Glutamatergic neuron (in vitro differentiated cells): ENCODE results near the gene DDX51. TPM values are rescaled to one million over a fixed set of nuclear protein-coding genes. Genes with fewer than 3 reads are reported as not detected.

Experiments
- DNase-seq: peaks from one replicate; pipeline ENCODE4 v3.0.0; 2022
- H3K27ac Mint-ChIP-seq: one replicate; pipeline ENCODE4 v1.8.0; 2020; ENCODE audit warnings: mild to moderate bottlenecking, mixed read lengths, inconsistent platforms; ENCODE audit not compliant: unreplicated experiment
- H3K27me3 Mint-ChIP-seq: one replicate; pipeline ENCODE4 v1.8.0; 2020; ENCODE audit warnings: mild to moderate bottlenecking, moderate library complexity, mixed read lengths, inconsistent platforms; ENCODE audit not compliant: unreplicated experiment
- H3K36me3 Mint-ChIP-seq: one replicate; pipeline ENCODE4 v1.8.0; 2020; ENCODE audit warnings: mild to moderate bottlenecking, mixed read lengths, inconsistent platforms; ENCODE audit not compliant: unreplicated experiment
- H3K4me1 Mint-ChIP-seq: one replicate; pipeline ENCODE4 v1.8.0; 2020; ENCODE audit warnings: mild to moderate bottlenecking, low read depth, mixed read lengths, inconsistent platforms; ENCODE audit not compliant: unreplicated experiment
- H3K4me3 Mint-ChIP-seq: one replicate; pipeline ENCODE4 v1.8.0; 2020; ENCODE audit warnings: mild to moderate bottlenecking, mixed read lengths, inconsistent platforms; ENCODE audit not compliant: unreplicated experiment
- H3K9me3 Mint-ChIP-seq: one replicate; pipeline ENCODE4 v1.8.0; 2020; ENCODE audit warnings: mild to moderate bottlenecking, moderate library complexity, mixed read lengths, inconsistent platforms; ENCODE audit not compliant: unreplicated experiment
- CTCF ChIP-seq: fragments of 200-600 bp; sonication (generic); IDR thresholded peaks from one replicate; pipeline ENCODE4 v1.5.0; 2021; ENCODE audit not compliant: partially characterized antibody, unreplicated experiment
- total RNA-seq: library from RNA; stranded (reverse); fragmentation: NEBNext Ultra II Directional; extraction: Animal tissue kit (Norgen Biotek cat#: 25700); gene quantifications from one replicate; pipeline ENCODE4 v1.2.1, GENCODE V29; 2021; ENCODE audit not compliant: unreplicated experiment

Gene DDX51
- total RNA-seq, 1 donor from 2014 or later, result 24.9 TPM

GRCh38 chr12:132171968-132172521 is 27.9 kb upstream of the DDX51 start:
- peak; percentile 18 for DNase-seq
- TF ChIP-seq CTCF, result no peak
- Mint-ChIP-seq H3K27ac (no peak overlapping the region), H3K36me3 (no peaks in the 10 kb centered on the region), H3K27me3 (peaks cover 2% of the 10 kb centered on the region), H3K9me3 (peaks cover 5% of the 10 kb centered on the region), H3K4me3 (no peak overlapping the region), H3K4me1 (peaks cover 2% of the 10 kb centered on the region)

GRCh38 chr12:132171293-132171967 is 27.3 kb upstream of the DDX51 start:
- no peak overlapping the region for H3K27ac Mint-ChIP-seq
- H3K4me1 Mint-ChIP-seq, result no peaks in the 10 kb centered on the region
- H3K9me3 Mint-ChIP-seq, result peaks cover 7% of the 10 kb centered on the region
- H3K36me3 Mint-ChIP-seq, result no peaks in the 10 kb centered on the region
- no peak overlapping the region for H3K4me3 Mint-ChIP-seq
- no peak for TF ChIP-seq CTCF
- H3K27me3 Mint-ChIP-seq, result no peaks in the 10 kb centered on the region
- DNase-seq, result peak; percentile 10

GRCh38 chr12:132170637-132171292 is 26.6 kb upstream of the DDX51 start:
- H3K27ac Mint-ChIP-seq, result no peak overlapping the region

GRCh38 chr12:132170094-132170636 is 26.0 kb upstream of the DDX51 start:
- no peaks in the 10 kb centered on the region for H3K36me3 Mint-ChIP-seq
- DNase-seq, result peak; percentile 21
- H3K27ac Mint-ChIP-seq, result peak overlapping the region; percentile 17
- no peaks in the 10 kb centered on the region for H3K4me1 Mint-ChIP-seq
- H3K27me3 Mint-ChIP-seq, result no peaks in the 10 kb centered on the region
- no peak for TF ChIP-seq CTCF
- H3K4me3 Mint-ChIP-seq, result no peak overlapping the region
- peaks cover 7% of the 10 kb centered on the region for H3K9me3 Mint-ChIP-seq

More at GRCh38 chr12:132170637-132171292, 26.6 kb upstream of the DDX51 start:
- H3K36me3 Mint-ChIP-seq, result no peaks in the 10 kb centered on the region
- TF ChIP-seq CTCF, result no peak
- peaks cover 7% of the 10 kb centered on the region for H3K9me3 Mint-ChIP-seq
- DNase-seq, result no peak
- H3K4me1 Mint-ChIP-seq, result no peaks in the 10 kb centered on the region
- H3K27me3 Mint-ChIP-seq, result no peaks in the 10 kb centered on the region
- no peak overlapping the region for H3K4me3 Mint-ChIP-seq

- no peaks in the 10 kb centered on the region for H3K27me3 Mint-ChIP-seq
- DNase-seq, result peak; percentile 11
- H3K36me3 Mint-ChIP-seq, result no peaks in the 10 kb centered on the region
- H3K4me3 Mint-ChIP-seq, result no peak overlapping the region
- no peak overlapping the region for H3K27ac Mint-ChIP-seq
- H3K4me1 Mint-ChIP-seq, result no peaks in the 10 kb centered on the region
- TF ChIP-seq CTCF, result no peak
- H3K9me3 Mint-ChIP-seq, result peaks cover 6% of the 10 kb centered on the region
Observed at GRCh38 chr12:132169376-132169775, 25.3 kb upstream of the DDX51 start.
